GM12801 (cell line): ENCODE data around the gene FOXA1.

Experiments
- CTCF ChIP-seq: IDR thresholded peaks from one replicate; pipeline ENCODE4 v1.5.1; 2011; ENCODE audit warnings: control low read depth; ENCODE audit not compliant: insufficient read length; ENCODE audit errors: extremely low read depth

FOXA1 gene

GRCh38 chr14:37558740-37559139 lies 36.3 kb downstream of the FOXA1 start:
- TF ChIP-seq CTCF = no peak

- TF ChIP-seq CTCF = no peak
These were observed 41.0 kb downstream of the FOXA1 start for GRCh38 chr14:37553935-37554550.

GRCh38 chr14:37551119-37551518 lies 43.9 kb downstream of the FOXA1 start:
- TF ChIP-seq CTCF = no peak

GRCh38 chr14:37550511-37550910 lies 44.5 kb downstream of the FOXA1 start:
- no peak for TF ChIP-seq CTCF

GRCh38 chr14:37546621-37547447 lies 48.2 kb downstream of the FOXA1 start:
- no peak for TF ChIP-seq CTCF

GRCh38 chr14:37545174-37545573 lies 49.9 kb downstream of the FOXA1 start:
- no peak for TF ChIP-seq CTCF

- TF ChIP-seq CTCF = no peak
These were observed 50.6 kb downstream of the FOXA1 start for GRCh38 chr14:37544407-37544806.
